ENCODE data around the gene TCEAL5.
"Not testable (repeated sequence)": the region's sequence is repeated elsewhere in the genome, so short reads cannot be mapped to it uniquely, and the experiment has no call there.

The TCEAL5 gene, protein sequence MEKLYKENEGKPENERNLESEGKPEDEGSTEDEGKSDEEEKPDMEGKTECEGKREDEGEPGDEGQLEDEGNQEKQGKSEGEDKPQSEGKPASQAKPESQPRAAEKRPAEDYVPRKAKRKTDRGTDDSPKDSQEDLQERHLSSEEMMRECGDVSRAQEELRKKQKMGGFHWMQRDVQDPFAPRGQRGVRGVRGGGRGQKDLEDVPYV

DNA sequence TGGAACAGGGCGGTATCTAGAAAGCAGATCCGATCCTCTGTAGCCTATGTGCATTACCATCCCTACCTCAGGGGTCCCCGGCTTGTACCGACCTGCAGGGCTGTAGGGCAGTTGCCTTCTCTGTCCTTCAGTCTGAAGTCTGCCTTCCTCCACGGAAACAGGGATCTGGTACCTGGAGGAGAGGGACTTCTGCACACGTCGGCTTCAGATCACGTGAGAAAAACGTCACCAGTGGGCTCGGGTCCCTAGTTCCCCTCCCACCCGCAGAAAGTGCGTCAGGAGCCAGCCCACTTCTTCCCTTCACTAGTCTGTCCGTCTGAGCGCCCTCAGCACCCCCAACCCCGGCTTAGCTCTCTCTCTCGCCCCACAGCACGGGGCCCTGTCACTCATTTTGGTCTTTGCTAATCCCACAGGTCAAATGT, at the start of gene TCEAL5:
Gene TCEAL5, minus strand, starts transcription at position 170 of the 422 bp plus-strand sequence. CDS start 2,187 bp downstream, outside the sequence.
- no peak for DNase-seq (ENCODE audit: low read depth in 2 of 2, low spot score in 1 of 2)

DNA sequence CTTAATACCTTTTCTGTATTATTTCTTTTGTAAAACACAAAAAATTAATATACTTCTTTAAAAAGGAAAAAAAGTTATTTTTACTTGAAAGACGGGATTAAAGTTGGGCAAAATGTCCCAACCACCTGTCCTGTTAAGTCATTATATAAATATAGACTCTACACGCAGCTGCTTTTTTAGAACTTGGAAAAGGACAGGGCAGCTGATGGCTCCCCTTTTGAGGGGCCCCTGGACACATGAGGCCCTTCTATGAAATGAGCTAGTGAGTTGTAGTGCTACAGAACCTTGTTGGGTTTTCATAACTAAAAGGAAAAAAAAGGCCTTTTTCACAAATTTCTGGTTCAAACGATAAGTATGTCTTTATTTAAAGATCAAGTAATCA, 34.8 kb upstream of the TCEAL5 start:
- DNase-seq (ENCODE audit: low read depth in 2 of 2, low spot score in 1 of 2): no peak

DNA sequence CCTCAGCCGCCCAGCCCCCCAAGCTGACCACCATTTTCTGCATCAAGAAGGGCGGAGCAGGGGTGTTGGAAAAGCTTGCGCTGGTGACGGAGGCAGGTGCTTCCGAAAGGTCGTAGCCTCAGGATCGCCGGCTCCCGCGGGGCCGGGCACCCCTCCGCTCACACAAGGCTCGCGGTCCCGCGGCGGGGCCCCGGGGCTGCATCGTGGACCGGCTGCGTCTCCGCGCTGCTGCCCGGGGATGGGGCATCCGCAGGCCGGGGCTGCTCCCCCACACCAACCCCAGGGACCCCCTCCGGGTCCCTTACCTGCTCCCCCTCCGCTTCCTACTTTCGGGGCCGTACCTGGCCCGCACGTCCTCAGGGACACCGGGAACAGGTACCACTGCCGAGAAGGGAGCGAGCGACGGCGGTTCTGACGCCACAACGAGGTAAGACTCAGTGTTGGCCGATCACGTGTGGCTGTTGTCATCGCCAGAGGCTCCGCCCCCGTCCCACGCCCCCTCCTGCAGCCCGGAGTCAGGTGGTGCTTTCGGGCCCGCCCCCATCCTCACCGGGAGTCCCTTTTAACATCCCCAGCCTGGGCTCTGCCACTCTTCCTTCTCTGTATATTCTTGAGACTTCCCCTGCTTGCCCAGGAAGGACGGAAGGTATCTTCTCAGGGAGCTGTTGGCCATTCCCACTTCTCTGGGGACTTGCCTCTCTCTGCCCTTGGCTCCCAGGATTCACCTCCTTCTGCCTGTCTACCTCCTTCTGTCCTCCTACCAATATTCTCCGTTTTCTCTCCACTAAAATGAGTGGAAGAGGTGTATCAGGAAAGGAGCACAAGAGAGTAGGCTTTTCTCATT, 34.2 kb upstream of the TCEAL5 start, which contains the start of gene BEX2:
Gene BEX2, minus strand, starts transcription at position 436 of the 844 bp plus-strand sequence. CDS start 1,014 bp downstream, outside the sequence.
- peak; percentile 67 to 70 for DNase-seq (ENCODE audit: low read depth in 2 of 2, low spot score in 1 of 2)

DNA sequence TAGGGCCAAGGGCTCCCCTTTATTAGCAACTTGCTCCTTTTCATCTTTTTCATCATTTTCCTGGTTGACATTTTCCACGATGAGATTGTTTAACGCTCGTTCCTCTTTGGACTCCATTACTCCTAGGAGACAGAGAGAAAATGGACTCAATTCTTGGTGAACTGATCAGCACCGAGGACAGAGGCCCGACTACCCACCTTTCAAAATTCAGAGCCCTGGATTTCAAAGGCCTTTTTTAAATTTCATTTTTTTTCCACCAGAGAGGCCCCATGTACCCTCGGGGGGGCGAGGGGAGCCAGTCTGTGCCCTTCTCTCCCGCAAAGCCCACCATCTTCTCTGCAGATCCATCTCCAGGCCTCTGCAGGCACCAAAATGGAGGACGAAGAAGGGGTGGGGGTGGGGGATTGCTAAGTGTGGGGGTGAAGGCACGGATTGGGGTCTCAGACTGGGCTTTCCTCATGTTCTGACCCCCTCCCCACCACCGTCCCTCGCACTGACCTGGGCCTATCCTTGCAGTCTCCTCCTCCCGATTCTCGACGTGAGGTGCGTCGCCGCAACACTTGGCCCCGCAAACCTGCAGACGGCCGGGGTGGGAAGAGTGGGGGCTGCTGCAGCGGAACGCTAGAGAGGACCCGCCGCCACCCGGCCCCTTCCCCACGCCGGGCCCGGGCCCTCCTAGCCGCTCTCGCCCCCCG, 33.5 kb upstream of the TCEAL5 start:
- no peak for DNase-seq (ENCODE audit: low read depth in 2 of 2, low spot score in 1 of 2)

DNA sequence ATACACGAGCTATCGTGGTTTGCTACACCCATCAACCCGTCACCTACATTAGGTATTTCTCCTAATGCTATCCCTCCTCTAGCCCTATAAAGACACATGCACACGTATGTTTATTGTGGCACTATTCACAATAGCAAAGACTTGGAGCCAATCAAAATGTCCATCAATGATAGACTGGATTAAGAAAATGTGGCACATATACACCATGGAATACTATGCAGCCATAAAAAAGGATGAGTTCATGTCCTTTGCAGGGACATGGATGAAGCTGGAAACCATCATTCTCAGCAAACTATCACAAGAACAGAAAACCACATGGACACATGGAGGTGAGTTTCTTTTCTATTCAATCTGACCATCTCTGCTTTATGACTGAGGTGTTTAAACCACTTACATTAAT, 29.1 kb upstream of the TCEAL5 start:
- DNase-seq (ENCODE audit: low read depth in 2 of 2, low spot score in 1 of 2): not testable (repeated sequence)

DNA sequence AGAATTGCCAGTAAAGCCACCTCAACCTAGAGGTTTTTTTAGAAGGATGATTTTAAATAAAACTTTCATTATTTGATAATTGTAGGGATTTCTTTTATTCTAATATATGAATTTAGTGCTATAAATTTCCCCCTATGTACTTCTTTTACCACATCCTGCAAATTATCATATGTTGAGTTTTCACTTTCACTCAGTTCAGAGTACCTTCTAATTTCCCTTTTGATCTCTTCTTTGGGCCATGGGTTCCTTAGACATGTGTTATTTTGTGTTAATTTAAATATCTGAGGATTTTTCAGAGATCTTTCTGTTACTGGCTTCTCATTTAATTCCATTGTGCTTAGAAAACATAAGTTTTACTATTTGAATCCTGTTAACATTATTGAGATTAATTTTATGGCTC, 28.2 kb upstream of the TCEAL5 start:
- no peak for DNase-seq (ENCODE audit: low read depth in 2 of 2, low spot score in 1 of 2)

DNA sequence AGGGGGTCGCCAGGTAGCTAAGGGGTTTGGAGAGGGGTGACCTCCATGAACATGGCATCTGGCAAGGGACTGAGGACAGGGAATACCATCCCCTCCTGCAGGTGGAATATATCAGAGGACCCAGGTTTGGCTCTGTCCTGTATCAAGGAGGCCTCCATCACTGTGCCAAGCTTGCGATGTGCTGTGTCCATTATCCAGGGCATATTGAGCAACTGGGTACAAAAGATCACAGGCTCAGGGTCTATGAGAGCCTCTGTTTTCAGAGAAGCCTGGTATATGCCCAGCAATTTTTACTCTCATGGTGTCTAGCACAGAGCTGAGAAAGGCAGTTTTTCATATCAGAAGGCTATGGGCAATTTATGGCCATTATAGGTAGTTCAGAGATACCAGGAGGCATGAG, 16.6 kb upstream of the TCEAL5 start:
- DNase-seq (ENCODE audit: low read depth in 2 of 2, low spot score in 1 of 2): no peak

DNA sequence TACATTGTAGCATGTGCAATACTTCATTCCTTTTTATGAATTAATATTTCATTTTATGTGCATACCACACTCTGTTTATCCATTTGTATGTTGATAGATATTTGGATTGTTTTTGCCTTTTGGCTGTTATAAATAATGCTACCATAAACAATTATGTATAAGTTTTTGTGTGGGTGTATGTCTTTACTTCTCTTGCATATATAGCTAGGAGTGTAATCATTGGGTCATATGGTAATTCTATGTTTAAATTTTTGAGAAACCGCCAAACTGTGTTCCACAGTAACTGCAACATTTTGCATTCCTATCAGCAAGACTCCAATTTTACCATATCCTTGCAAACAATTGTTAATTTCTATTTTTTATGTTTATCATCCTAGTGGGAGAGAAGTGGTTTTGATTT, 3.1 kb upstream of the TCEAL5 start:
- no peak for DNase-seq (ENCODE audit: low read depth in 2 of 2, low spot score in 1 of 2)

DNA sequence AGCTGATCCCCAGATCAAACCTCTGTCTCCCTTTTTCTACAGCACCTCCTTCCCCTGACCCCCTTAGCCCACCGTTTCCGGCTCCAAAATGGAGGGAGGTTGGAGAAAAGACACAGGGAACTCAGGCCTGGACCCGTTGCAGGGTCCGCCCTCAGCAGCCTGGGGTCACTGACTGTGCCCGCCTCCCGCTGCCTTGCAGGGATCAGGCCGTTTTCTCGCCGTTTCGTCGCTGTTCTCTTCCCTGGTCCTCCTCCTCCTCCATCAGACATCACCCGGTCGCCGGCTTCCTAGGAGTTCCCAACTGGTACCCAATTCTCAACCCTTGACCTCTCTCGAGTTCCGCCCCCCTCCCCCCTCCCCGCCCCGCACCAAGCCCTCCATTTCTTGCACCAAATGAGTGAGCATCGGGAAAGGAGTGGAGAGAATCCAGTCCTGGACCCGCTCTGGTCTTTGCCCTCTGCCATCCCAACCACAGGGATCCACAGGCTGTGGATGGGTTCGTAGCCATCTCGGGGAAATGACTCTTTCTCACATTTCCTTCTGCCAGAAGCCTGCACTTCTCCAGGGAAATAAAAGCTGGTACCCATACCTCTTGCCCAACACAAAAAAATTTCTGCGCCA, 493 bp downstream of the TCEAL5 start:
- no peak for DNase-seq (ENCODE audit: low read depth in 2 of 2, low spot score in 1 of 2)

DNA sequence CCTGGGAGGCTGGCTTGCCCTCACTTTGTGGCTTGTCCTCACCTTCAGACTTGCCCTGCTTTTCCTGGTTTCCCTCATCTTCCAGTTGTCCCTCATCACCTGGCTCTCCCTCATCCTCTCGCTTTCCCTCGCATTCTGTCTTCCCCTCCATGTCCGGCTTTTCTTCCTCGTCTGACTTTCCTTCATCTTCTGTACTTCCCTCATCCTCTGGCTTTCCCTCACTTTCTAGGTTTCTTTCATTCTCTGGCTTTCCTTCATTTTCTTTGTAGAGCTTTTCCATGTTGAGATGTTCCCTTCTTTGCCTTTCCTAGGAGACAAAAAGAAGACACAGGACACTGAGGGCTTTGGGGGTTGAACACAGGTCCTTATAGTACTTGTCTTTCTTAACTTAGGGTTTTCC, 2.3 kb downstream of the TCEAL5 start:
- no peak for DNase-seq (ENCODE audit: low read depth in 2 of 2, low spot score in 1 of 2)

DNA sequence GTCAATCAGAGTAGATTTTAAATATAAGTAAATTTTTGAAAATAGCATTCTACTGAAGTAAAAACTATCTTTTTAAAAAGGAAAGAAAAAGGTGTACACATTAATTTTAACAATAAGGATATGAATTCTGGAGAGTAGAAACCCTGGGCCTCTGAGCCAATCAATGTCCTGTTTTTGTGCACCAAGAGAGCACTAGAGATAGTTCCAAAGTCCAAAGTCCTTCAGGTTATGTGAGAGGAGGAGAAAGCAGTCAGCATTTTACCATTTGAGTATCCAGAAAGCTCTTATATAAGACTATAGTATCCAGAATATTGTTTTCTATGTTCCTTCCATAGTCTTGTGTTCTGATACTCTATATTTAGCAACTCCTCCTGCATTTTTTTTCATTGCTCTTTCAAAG, 18.3 kb downstream of the TCEAL5 start:
- DNase-seq (ENCODE audit: low read depth in 2 of 2, low spot score in 1 of 2): no peak

DNA sequence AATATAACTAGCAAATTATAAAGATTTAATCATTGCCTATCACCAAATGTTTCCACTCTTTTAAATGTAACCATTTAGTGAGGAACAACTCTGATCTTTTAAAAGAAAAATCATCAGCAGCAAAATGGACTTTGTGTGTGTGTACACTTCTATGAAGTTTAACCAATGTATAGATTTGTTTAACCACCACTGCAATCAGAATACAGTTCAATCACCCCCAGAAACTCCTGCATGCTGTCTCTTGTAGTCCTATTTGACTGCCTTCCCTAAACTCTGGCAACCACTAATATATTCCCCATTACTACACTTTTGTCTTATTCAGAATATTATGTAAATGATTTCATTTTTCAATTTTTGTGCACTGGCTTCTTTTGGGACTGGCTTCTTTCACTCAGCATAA, 19.9 kb downstream of the TCEAL5 start:
- no peak for DNase-seq (ENCODE audit: low read depth in 2 of 2, low spot score in 1 of 2)

DNA sequence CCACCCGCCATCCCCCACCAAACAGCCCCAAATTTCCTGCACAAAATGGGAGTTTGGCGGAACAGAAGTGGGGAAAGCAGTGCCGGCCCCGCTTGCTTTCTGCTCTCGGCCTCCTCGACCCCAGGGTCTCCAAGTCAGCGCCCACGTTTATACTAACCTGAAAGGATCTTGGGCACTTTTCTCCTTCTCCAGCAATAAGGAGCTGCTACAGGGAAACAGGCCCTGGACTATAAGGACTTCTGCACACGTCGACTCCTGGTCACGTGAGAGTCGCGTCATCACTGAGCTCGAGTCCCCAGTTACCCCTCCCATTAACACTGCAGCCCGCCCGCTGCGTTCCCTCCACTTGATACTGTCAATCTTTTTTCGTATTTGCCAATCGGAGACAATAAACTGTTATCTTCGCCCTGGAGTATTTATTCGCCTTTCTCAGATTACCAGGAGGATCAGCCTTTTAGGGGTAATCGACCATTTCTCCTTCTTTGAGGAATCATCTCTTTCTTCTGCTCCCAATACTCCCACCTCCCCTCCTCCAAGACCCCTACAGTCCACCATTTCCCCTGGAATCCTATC, 21.5 kb downstream of the TCEAL5 start, which contains the start of gene TCEAL8:
Gene TCEAL8, minus strand, starts transcription at position 235 of the 573 bp plus-strand sequence. CDS start 1,176 bp downstream, outside the sequence.
- peak; percentile 6 to 9 for DNase-seq (ENCODE audit: low read depth in 2 of 2, low spot score in 1 of 2)

DNA sequence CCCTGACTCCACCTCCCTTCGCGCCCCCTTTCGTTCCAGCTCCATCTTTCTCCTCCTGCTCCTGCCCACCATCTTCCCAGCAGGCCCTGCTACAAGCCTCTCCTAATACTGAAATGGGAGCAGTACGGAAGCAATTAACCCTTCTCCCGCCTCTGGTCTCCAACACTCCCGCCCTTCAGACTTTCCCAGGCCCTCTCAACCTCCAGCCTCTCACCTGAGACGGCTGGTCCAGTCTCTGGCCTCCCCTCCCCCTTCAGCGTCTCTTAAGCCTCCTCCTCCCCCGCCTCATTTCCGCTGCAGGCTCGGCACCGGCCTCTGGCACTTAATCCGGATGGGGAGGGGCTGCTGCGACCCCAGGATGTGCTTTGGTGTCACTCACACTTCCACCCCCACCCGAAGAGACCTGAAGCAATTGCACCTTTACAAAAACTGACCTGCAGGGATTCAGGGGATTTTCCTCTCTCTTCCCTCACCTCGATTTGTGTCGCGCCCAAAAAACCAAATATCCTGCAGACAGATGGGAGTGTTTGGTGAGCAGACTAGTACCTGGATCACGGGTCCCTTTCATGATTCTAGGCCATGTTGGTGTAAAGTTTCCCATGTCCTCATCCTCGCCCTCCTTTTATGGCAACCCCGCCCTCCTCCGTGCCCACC, 22.3 kb downstream of the TCEAL5 start:
- DNase-seq (ENCODE audit: low read depth in 2 of 2, low spot score in 1 of 2): no peak

DNA sequence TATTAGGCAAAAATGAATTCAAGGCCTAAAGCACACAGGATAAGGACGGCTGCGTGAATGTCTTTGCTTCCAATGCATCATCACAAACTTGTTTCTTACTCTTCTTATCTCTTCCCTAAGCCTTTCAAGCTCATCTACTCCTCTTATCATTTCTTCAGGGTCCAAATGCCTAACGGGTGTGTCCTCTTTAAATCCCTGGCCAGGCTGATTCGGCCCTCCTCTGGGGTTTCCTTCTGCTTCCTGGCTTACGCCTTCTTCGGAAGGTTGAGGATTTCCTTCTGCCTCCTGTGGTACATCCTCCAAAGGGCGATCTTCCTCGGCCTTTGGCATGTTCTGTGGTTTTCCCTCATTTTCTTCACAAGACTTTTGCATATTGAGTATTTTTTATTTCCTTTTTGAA, 22.9 kb downstream of the TCEAL5 start:
- no peak for DNase-seq (ENCODE audit: low read depth in 2 of 2, low spot score in 1 of 2)

DNA sequence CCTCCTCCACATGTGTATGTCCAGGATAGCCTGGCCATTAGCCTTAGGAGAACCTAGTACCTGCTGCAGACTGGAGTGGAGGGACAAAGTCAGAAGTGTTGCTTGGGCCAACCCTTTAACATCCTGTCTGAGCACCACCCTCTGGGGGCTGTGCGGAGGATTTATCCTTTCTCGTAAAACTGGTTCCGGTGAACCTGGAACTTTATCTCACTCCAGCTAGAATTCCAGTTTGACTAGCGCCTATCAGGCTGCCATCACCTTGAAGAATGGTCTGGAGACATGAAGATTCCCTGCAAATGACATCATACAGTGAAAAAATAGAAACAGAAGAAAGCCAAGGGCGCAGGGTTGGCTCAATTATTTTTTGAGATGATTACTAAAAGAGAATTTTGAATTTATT, 25.6 kb downstream of the TCEAL5 start:
- no peak for DNase-seq (ENCODE audit: low read depth in 2 of 2, low spot score in 1 of 2)

DNA sequence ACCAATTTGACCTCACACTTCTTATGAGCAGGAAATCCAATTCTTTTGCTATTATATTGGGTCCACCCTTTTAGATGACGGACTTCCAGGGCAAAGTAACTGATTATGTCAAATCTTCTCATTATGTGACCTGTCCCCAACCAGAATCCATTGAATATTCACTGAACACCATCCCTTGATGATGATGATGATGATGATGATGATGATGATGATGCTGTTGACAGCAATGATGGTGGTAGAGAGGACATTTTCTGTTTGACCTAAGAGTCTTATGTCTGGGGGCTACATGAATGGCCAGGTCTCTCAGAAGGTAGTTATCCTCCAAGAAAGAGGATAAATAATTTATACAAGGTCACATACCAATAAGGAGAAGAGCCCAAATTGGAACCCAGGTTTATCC, 26.7 kb downstream of the TCEAL5 start:
- DNase-seq (ENCODE audit: low read depth in 2 of 2, low spot score in 1 of 2): no peak

DNA sequence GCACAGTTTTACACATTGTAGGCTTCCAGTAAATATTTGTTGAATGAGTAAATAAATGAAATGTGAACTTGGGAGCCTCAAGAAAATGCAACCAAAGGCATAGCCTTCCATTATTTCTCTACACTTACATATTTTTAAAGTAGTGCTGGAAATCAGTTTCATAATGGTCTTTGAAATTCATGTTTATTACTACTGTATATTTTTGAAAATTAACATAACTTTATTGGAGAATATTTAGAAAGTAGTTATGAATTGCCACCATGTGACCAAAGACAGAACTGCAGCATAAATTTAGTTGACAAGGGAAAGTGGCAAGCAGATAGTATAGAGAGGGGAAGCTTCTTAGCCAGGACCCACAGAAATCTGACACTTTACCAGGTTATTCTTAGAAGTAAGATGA, 28.0 kb downstream of the TCEAL5 start:
- DNase-seq (ENCODE audit: low read depth in 2 of 2, low spot score in 1 of 2): no peak

DNA sequence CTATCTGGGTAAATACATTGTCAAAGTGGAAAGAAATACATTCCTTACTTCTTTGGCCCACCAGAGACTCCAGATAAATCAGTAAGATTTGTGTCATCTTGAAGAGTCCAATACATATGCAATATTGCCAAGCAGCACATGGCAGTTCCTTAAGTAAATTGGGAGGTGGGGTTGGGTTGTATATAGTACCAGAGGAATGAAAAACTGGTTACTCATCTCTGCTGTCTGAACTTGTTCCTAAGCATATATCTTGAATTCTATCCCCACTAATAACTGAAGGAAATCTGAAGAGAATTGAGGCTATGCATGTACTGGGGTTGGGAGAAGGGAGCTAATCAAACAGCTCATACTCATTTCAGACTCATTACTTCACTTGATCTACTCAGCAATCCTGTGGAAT, 36.4 kb downstream of the TCEAL5 start:
- DNase-seq (ENCODE audit: low read depth in 2 of 2, low spot score in 1 of 2): no peak

DNA sequence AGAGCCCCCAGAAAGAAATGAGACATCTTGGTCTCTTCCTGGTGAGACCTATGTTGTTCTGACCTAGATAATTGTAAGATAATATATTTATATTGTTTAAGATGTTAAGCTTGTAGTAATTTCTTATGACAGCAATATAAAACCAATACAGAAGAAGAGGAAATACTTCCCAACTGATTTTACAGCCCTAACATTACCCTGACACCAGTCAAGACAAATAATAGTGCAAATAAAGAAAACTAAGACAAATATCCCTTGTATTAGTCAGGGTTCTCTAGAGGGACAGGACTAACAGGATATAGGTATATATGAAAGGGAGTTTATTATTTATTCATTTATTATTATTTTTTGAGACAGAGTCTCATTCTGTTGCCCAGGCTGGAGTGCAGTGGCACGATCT, 40.3 kb downstream of the TCEAL5 start:
- DNase-seq (ENCODE audit: low read depth in 2 of 2, low spot score in 1 of 2): no peak

DNA sequence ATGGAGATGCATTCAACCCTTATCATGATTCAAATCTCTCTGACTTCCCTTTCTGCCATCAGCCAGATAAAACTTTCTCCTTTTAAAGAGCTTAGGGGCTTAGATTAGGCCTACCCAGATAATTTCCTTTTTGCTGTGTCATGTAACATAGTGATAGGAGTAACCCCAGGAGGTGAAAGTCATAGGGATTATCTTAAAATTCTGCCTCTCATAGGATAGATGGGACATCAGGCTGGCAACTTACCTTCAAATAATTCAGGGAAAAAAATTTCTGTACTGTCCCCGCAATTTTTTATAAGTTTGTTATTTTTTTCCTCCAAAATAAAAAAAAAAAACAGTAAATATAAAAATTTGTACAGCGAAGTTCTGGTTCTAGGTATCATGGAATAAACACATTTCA, 40.9 kb downstream of the TCEAL5 start:
- DNase-seq (ENCODE audit: low read depth in 2 of 2, low spot score in 1 of 2): not testable (repeated sequence)

Data from stimulated activated CD8-positive, alpha-beta memory T cell treated with anti-CD3 and anti-CD28 coated beads, Interleukin-4, amount 100 ng/mL, for 4 hours (primary cell).